ENCODE data around the gene TYR. TPM values are rescaled to one million over a fixed set of nuclear protein-coding genes. Genes with fewer than 3 reads are reported as not detected.

The TYR gene
- not detected for total RNA-seq

DNA sequence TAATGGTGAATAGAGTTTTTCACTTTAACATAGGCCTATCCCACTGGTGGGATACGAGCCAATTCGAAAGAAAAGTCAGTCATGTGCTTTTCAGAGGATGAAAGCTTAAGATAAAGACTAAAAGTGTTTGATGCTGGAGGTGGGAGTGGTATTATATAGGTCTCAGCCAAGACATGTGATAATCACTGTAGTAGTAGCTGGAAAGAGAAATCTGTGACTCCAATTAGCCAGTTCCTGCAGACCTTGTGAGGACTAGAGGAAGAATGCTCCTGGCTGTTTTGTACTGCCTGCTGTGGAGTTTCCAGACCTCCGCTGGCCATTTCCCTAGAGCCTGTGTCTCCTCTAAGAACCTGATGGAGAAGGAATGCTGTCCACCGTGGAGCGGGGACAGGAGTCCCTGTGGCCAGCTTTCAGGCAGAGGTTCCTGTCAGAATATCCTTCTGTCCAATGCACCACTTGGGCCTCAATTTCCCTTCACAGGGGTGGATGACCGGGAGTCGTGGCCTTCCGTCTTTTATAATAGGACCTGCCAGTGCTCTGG, at the start of gene TYR:
TYR (plus strand) TSS at position 185 of the 541 bp plus-strand sequence; CDS start at position 264, 79 bp downstream.
- Histone ChIP-seq H3K4me1 (no peaks in the 10 kb centered on the region), H3K36me3 (no peaks in the 10 kb centered on the region), H3K27me3 (no peaks in the 10 kb centered on the region), H3K4me3 (no peak within 1 kb of the TSS), H3K27ac (no peak within 1 kb of the TSS), H3K9me3 (no peaks in the 10 kb centered on the region)
- WGBS, 2 donors: 80 to 89% methylated on average over 6 to 8 of the region's 8 CpGs
- DNase-seq: no peak
- TF ChIP-seq POLR2A (IDR thresholded peaks at IDR 0.05): no peak
- TF ChIP-seq CTCF (IDR thresholded peaks at IDR 0.05): no peak
- intact Hi-C loops (cut with DNase I): no loop called here

- TF ChIP-seq CTCF (IDR thresholded peaks at IDR 0.05): no peak
- TF ChIP-seq POLR2A (IDR thresholded peaks at IDR 0.05): no peak
- no peaks in the 10 kb centered on the region for H3K4me1 ChIP-seq
- intact Hi-C loops (cut with DNase I): no loop called here
- H3K4me3 ChIP-seq: no peak overlapping the region
- H3K9me3 ChIP-seq: no peaks in the 10 kb centered on the region
- no peaks in the 10 kb centered on the region for H3K36me3 ChIP-seq
- no peak for DNase-seq
- H3K27ac ChIP-seq: no peak overlapping the region
- H3K27me3 ChIP-seq: no peaks in the 10 kb centered on the region
These were observed 41.1 kb upstream of the TYR start for GRCh38 chr11:89136606-89137005.

DNA sequence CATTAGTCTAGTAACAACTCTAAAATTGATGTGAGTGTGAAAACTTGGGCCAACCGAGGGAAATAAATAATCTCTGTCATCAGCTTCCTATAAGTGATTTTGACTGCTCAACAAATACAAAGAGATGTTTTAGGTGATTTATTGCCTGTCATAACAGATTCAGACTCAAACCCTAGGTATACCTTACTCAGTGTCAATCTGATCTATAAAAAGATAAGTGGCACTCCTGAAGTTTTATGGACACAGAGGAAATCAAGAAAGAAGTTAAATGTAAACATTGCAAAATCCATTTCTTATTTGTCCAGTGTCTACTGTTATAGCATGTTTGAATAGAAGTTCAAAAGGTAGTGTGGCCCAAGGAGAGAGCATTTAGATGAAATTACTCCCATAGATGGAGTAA, 30.4 kb upstream of the TYR start:
- Histone ChIP-seq H3K27me3 (no peaks in the 10 kb centered on the region), H3K4me3 (no peak overlapping the region), H3K9me3 (no peaks in the 10 kb centered on the region), H3K27ac (no peak overlapping the region), H3K36me3 (no peaks in the 10 kb centered on the region), H3K4me1 (no peaks in the 10 kb centered on the region)
- 38 to 41% methylated on average over 1 of the region's 1 CpG for WGBS, 2 donors
- TF ChIP-seq POLR2A (IDR thresholded peaks at IDR 0.05) (no peak), CTCF (IDR thresholded peaks at IDR 0.05) (no peak)
- intact Hi-C loops (cut with DNase I): no loop called here
- no peak for DNase-seq

- intact Hi-C loops (cut with DNase I): no loop called here
- no peak for DNase-seq
- TF ChIP-seq CTCF (IDR thresholded peaks at IDR 0.05) (no peak), POLR2A (IDR thresholded peaks at IDR 0.05) (no peak)
- Histone ChIP-seq H3K27me3 (no peaks in the 10 kb centered on the region), H3K4me1 (no peaks in the 10 kb centered on the region), H3K9me3 (no peaks in the 10 kb centered on the region), H3K27ac (no peak overlapping the region), H3K4me3 (no peak overlapping the region), H3K36me3 (no peaks in the 10 kb centered on the region)
- WGBS, 2 donors: 77 to 86% methylated on average over 4 of the region's 4 CpGs
These were observed 17.7 kb upstream of the TYR start for GRCh38 chr11:89159974-89160373.

DNA sequence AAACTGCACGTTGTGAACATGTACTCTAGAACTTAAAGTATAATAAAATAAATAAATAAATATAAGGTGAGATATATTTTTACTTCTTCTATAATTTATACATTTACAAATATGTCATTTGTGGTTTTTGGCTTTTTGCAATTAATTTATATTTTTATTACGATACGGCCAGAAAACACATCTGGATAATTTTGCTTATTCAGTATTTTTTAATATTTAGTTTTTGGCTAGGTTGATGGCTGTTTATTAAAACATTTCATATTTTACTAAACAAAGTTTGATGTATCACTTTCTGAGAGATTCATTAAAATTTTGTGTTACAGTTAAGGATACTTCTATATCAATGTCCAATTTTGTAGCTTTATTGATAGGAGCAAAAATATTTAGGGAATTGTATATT, 15.7 kb upstream of the TYR start:
- TF ChIP-seq CTCF (IDR thresholded peaks at IDR 0.05): no peak
- no peak for TF ChIP-seq POLR2A (IDR thresholded peaks at IDR 0.05)
- no peak overlapping the region for H3K4me3 ChIP-seq
- WGBS, 2 donors: 65 to 75% methylated on average over 3 of the region's 3 CpGs
- H3K36me3 ChIP-seq: no peaks in the 10 kb centered on the region
- no peaks in the 10 kb centered on the region for H3K4me1 ChIP-seq
- intact Hi-C loops (cut with DNase I): no loop called here
- H3K27me3 ChIP-seq: no peaks in the 10 kb centered on the region
- no peak overlapping the region for H3K27ac ChIP-seq
- H3K9me3 ChIP-seq: no peaks in the 10 kb centered on the region
- DNase-seq: no peak
